C1 segment of cervical spinal cord (tissue), 14 donors: ENCODE results near the gene HOMER2.
"Not testable (repeated sequence)": the region's sequence is repeated elsewhere in the genome, so short reads cannot be mapped to it uniquely, and the experiment has no call there.

Experiments used
- DNase-seq, 14 donors: peaks; one replicate each; lab custom pipeline; 2025; lab: John Stamatoyannopoulos, UW

The HOMER2 gene

DNA sequence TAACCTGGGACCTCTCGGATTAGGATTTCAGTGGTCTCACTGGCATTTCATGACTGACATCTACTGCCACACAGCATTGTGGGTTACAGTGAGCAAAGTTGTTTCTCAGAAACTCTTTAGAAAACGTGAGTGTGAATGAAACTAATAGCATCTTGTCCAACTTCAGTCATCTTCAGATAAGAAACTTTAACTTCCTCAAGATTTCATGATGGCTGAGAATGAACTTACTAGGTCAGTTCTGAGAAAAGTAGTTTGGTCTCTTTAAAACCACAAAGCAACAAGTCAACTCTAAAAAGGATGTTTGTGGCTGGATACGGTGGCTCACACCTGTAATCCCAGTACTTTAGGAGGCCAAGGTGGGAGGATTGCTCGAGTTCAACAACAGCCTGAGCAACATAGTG is 14.2 kb upstream of the HOMER2 start:
- DNase-seq, result no peak

DNA sequence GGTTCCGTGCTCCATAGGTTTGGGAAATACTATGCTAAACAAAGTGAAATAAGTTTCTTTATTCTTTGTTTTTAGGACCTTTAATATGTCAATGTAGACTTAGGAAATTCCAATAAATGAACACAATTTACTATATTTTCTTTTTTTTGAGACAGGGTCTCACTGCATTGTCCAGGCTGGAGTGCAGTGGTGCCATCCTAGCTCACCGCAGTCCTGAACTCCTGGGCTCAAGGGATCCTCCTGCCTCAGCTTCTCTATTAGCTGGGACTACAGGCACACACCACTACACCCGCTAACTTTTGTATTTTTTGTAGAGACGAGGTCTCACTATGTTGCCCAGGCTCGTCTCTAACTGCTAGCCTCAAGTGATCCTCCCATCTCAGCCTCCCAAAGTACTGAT is 12.4 kb upstream of the HOMER2 start:
- DNase-seq, result no peak

DNA sequence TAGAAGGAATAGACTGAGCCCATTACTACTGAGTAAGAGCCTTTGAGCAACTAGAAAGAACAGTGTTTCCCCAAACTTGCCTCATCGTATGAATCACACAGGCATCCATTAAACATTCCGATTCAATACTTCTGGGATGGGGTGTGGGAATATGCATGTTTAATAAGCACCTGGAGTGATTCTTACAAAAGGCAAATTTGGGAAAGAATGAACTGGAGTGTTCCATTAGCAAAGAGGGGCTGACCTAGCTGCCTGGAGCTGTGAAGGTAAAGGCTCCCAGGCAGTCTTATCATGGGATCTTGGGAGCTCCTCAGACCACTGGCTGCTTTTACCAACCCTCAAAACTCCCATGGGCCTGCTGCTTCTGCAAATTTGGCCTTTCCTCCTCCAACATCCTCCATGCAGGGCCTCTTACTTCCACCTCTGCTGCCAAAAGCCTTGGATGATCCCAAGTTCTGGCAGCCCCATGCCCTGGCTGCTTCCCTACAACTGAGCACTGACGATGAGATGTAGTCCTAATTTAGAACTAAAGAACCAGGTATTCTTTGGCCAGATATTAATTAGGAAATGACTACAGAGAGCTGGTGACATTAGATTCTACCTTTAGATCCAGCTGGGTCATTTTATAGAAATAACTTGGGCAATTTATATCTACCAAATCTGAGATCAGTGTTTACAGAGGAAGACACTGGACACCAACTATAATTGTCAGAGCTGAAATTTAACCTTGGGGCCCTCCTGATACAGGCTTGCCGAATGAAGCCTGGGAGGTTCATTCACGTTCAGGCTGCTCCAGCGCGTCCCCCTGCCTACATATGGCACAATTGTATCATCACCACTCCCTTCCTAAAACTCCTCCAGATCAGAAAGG is 11.2 kb upstream of the HOMER2 start:
- DNase-seq, result peak in 1 of 14 donors; percentile 9

DNA sequence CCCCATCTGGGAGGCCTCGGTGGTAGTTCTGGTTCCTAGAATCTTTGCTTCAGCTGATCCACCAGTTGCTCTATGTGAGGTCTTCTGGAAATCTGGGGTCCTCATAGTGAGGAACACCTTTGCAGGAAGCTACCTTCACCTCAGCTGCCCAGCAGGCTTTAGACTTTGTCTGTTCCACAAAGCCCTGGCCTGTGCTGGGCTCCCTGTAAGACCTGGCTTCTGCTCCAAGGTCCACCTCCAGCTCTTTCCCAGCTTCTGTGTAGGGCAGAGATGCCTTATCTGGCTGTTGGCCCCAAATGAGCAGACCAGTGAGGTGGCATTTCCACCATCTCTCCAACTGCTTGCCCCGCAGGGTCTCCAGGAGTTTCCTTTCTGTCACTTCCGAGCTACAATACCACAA is 8.2 kb upstream of the HOMER2 start:
- no peak for DNase-seq

DNA sequence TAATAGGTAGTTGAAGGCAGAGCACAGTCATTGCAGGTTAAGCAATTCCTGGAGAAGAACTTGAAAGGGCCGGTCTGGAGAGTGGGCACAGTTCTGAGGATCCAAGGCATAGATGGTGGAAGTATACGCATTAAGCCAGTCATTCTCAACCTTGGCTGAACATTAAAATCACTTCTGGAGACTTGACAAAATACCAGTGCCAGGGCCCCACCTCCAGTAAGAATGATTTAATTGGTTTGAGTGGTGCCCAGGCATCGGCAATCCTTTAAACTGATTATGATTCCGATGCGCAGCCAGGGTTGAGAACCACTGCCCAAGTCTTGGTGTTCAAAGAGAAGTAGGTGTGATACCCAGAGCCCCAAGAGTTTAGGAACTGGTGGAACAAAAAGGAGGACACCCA is 6.9 kb upstream of the HOMER2 start:
- no peak for DNase-seq

DNA sequence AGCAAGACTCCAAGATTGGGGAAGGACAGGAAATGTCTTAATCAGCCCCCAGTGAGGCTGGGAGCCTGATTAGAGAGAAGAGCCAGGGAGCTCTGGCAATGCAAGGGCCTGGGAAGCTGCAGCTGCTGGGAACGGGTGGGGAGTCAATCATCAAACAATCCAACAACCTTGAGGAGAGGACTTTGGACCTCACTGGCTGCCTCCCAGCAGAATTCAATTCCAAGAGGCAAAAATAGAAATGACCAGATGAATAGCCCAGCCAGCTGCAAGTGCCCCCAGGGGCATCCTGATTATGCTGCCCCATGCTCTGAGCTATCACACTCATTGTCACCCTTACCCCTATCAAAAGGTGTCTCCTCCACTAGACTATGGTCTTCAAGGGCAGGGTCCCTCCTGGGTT is 6.1 kb upstream of the HOMER2 start:
- no peak for DNase-seq

DNA sequence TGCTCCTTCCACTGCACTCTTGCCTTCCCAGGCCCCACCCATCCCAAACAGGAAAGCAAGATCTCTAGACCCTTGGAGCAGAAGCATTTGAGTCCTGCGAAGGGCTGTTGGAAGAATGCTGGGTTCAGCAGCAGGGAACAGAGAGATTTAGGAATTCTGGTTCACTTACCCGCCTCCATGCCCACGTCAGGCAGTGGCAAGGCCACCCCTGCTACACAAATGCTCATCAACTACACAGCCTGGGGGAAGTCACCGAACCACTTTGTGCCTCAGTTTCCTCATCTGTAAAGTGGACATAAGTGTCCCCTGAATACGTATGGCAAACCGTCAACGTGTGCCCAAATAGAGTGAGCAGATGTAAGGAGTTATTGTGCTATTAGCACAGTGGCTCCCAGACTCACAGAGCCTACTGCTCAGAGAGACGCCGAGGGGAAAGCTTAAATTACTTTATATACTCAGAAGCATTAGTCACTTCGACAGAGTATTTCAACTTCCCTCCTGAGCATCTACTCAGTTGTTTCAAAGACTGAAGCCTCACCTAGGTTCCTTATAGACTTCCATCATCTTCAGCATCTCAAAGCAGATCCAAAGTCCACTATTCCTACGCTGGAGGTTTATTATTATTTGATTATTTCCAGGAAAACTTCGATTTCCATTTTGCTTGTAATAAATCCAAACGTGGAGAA is 905 bp downstream of the HOMER2 start:
- DNase-seq, result peak in 1 of 14 donors; percentile 30

DNA sequence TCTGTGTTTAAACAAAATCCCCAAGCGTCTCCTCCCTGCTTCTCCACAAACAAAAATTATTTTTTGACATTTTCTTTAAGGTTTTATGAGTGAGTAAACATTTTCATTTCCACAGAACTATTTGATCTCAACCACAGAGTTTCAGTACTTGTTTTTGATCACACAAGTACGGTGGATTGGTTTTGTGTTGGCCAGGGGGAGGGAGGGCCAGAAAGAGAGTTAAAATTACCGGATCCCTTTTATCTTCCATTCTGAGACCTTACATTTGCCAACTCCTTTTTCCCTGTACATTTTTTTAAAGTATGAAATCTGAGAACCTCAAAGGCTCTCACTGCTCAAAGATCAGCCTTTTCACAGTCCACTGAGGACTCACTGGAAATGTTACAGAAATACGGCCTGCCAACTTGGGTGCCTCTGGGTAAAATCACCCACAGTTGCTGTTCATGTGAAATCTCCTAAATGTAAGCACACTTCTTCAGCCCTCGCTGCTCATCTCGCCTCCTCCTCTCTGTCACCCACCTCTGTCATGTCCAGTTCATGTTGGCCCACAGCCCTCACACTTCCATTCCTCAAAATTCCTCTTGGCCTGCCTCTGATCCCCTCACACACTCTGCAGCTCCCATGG is 1.7 kb downstream of the HOMER2 start:
- DNase-seq, result peak in 1 of 14 donors; percentile 15

DNA sequence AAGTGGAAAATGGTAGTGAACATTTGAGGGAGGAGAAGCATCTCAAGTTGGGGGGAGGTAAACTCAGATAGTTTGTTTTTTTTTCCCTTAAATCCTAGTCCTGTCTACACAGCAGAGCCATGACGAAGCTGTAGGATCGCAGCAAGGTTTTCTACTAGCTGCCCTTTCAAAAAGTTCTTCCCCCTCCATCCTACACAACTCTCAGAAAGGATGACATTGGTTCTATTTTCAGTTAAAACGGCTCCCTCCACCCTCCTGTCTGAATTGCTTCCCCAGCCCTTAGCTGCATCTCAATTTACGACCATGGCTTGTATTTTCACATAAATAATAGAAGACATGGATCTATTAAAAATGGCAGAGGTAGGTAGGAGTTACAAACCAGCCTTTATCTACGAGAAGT is 2.2 kb downstream of the HOMER2 start:
- no peak for DNase-seq

DNA sequence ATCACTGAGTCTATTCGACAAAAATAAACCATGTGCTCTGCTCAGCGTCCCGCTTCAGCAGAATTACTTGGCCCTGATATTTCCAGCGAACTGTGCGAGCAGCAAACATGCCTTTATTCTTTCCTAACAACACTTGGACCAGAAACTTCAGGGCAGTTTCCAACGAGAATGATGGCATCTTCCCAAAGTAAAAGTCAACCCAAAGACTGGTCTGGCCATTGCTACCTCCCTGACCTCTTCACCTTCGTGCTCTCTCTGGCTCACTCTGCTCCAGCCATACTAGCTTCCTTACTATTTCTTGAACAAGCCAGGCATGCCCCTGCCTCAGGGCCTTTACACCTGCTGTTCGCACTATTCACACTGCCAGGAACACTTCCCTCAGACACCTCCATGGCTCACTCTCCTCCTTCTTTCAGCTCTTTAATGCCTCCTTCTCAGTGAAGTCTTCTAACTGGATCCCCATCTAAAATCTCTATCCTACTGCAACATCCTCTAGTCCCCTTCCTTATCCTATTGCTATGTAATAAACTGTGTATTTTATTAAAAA is 6.3 kb downstream of the HOMER2 start:
- no peak for DNase-seq

DNA sequence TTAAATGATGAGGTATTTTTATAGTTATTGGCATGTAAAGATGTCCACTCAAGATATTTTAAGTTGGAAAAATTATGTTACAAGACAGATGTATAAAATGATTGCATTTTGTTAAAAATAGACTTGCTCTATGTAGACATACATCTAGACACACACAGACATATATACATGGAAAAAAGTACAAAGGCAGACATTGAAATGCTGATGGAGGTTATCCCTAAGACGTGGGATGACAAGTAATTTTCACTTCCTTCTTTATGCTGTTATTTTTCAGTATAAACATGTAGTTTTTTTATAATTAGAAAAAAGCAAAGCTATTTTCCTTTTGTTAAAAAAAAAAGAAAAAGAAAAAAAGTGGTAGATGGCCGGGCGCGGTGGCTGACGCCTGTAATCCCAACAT is 7.2 kb downstream of the HOMER2 start:
- DNase-seq, result no peak

DNA sequence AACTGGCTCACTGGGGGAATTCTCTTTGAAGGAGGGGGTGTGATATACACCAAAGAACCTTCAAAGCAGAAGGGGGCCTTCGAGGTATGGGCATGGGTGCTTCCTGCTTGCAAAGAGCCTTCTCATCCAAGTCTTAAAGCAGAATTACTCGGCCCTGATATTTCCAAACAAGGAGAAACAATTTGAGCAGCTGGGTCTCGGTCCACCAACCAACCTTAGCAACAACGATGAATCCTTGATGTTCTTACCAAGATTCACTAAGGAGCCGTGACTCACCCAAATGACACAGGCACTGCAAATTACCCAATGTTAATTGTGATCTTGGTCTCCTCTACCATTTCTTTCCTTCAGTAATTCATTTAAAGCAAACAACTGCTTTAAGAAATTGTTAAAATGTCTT is 7.7 kb downstream of the HOMER2 start:
- no peak for DNase-seq

DNA sequence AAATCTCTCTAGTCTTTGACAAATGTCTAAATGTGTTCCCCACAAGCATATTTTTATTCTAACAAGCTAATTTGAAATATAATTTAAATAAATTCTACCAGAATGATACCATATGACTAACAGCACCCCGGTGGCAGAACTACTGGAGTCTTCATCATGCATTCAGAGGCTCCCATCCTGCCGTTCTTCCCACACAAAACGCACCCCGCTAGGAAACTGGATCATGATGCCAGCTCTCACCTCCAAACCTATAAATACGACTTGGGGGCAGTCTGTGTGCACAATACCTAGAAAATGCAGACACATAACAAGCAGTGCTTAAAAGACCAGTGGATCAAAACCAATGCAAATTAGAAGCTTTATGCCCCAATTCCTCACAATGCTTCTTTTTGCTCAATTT is 8.5 kb downstream of the HOMER2 start:
- no peak for DNase-seq

DNA sequence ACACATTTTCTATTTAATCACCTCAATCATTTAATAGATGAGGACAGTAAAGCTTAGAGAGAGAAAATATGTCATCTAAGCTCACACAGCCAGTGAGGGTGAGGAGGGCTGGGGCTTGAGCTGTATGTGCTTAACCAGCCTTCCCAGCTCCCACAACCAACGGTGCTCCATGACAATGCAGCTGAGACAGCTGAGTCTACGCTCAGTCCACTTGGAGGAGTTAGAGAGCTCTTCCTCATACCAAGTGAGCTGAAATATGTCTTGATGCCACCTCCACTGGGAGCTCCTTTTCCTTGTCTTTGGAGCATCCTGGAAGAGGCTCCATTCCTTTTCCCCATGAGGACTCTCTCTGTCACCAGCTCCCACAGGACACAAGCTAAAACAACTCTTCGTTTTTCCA is 9.3 kb downstream of the HOMER2 start:
- no peak for DNase-seq

DNA sequence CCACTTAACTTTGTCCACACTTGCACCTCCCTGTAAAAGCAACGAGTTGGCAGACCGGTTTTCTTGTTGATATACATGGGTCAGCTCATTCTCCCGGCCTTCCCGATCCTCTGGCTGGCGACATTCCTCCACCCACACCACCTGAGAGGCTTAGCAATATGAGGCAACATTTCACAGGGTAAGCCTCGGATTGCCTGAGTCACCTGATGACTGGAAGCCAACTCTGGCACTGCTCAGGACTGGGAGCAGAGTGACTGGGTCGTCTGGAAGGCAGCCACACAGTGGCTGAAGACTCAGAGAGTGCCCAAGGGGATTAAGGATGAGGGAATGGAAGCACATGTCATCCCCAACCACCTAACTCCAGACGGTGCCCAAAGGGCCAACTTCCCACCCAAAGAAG is 9.8 kb downstream of the HOMER2 start:
- DNase-seq, result peak in 1 of 14 donors; percentile 56

DNA sequence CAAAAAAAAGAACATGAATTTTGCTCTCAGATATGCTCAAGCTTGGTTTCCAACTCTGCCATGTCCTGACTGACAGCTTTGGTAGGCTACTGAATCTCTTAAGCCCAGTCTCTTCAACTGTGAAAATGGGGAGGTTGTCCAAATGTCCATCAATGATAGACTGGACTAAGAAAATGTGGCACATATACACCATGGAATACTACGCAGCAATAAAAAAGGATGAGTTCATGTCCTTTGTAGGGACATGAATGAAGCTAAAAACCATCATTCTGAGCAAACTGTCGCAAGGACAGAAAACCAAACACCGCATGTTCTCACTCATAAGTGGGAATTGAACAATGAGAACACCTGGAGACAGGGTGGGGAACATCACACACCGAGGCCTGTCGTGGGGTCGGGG is 12.8 kb downstream of the HOMER2 start:
- not testable (repeated sequence) for DNase-seq

DNA sequence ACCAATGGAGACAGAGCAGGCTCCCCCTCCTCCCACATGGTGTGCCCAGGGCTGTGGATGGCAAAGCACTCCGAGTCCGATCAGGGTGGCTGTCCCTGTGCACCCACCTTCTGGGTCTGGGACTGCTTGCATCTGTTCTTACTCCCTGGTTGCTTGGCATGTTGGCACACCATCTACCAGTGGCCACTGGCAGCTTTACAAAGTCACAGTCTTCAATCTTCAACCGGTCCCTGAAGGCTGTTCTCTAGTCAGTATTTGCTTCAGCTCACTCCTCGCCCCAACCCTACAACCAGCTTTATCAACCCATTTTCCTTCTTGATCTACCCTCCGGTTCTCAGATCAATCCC is 14.8 kb downstream of the HOMER2 start:
- DNase-seq, result no peak

DNA sequence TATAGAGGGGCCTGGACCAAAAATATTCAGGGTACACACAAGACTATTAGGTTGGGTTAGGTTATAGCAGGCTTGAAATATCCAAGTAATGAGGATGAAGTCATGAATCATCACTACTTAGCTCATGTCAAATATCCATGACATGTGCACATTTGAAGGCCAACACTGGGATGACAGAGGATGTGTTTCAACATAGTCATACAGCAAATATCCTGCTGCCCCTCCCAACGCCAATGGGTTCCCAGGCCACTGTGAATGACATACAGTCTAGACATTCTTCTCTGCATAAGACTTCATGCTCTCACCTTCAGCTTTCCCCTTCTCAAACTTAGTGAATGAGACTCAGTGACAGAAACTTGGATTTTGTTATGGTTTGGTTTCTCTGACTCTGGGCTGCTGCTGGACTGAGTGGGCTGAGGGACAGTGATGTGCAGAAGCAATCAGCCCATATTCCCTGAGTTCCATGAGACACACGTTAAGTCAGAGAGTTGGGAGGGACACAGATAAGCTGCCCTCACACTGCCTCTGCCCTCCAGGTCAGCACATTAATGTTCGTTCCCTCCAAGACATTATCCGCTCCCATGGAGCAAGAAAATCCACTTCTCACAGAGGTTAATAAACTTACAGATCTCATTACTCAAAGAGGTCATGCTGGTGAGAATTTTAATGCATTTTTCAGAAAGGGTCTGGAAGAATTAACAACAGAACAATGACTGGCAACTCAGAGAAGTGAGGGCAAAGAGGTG is 15.4 kb downstream of the HOMER2 start:
- no peak for DNase-seq

DNA sequence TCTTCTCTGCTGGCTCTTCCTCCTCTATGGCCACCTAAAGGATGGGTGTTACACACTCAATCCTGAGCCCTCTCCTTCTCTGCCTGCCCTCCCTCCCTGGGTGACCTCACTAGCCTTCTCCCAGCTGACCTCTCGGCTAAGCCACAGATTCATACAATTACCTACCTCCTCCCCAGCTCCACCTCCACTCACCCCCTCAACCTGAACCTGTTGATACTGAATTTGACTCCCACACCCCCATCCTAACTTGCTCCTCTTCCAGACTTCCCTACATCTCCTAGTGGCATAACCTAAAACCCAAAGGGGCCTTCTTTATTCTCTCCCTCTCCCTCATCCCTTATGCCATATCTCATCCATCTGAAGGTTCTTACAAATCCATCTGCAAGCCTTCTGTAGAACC is 17.1 kb downstream of the HOMER2 start:
- no peak for DNase-seq

DNA sequence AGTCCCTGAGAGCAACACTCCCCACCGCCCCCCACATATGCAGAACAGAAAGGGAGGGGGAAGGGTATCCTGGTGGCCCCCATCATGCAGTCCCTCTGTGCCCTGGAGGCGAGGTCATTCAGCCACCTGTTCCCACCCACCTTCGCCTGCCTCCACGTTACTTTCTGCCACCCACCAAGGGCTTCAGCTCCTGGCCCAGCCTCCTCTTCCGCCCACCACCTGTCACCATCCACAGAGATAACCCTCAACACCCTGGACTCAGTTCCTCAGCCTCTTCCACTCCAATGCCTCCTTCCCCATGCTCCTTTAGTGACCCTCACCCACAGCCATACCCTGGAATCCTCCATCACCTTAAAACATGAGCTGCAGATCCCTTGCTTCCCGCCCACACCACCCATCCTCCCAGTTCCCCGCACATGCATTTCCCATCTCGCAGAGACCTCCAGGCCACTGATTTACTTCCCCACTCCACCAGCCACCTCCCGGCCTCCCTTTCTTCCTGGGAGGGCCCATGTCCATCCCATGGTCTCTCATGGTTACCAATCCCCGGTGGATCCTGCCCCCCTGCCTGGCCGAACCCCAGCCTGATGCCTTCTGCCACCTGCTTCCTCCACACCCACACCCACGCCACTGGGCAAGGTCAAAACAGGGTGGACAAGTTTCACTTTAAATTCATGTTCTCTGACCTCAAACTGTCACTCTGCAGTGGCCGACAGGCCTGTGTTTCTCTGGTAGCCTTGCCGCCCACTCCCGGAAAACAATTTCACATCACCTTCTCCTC is 18.2 kb downstream of the HOMER2 start:
- DNase-seq, result no peak

DNA sequence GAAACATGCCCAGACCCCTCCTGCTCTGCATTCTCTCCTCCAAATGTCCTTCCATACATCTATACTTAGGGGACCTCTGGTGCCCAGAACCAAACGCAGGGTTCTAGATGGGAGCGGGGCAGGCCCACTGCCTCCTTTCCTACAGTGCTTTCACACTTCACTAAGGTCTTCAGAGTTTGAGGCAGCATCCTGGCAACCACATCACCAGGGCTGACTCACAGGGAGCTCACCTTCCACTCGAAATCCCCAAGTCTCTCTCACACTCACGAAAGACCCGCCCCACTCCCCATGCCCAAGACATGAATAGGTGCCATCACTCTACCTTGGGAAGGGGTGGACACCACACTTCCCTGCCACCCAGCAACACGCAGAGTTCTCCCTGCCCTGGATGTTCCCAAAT is 18.9 kb downstream of the HOMER2 start:
- DNase-seq, result no peak
